Bone marrow (tissue), 2 donors: ENCODE results near the gene HSD3B1.
"Not testable (repeated sequence)": the region's sequence is repeated elsewhere in the genome, so short reads cannot be mapped to it uniquely, and the experiment has no call there.

Source experiments
- DNase-seq, 2 donors: peaks; one replicate each; lab custom pipeline; 2025; lab: John Stamatoyannopoulos, UW

HSD3B1 gene

GRCh38 chr1:119492763-119493162 lies 14.2 kb upstream of the HSD3B1 start:
- no peak for DNase-seq

DNA sequence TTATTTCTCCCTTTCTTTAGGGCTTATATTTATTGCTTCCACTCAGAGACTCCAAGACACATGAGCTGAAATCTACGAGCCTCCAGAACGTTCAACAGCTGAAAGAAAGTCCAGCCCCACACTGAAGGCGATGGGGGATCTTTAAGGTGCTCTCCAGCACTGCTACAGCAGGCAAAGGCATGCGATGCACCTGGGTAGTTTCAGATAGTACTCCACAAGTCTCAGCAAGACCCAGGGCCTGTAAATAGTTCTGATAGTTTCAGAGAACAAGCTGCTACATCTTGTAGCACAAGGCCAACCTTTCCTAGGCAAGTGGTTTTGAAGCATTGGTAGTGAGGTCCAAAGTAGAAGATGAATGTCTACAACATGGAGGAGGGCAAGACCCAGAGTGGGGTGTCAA lies 2.2 kb upstream of the HSD3B1 start:
- no peak for DNase-seq

GRCh38 chr1:119510046-119510445 lies 3.0 kb downstream of the HSD3B1 start:
- no peak for DNase-seq

DNA sequence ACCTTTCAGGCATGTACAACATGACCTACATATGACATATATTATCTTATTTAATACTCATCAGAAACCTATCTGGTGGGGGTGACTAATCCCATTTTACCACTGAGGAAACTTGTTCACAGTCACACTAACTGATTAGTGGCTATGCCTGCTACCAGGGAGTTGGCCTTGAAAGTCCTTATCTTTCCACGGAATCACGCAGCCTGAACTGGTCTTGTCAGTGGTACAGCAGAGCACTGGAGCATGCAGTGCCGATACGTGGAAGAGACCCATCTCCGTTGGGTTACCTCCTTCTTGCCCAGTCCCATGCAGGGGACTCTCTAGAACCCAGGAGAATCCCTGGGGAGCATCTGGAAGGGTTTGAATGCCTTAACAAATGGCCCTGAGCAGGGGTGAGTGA lies 8.2 kb downstream of the HSD3B1 start:
- no peak for DNase-seq

DNA sequence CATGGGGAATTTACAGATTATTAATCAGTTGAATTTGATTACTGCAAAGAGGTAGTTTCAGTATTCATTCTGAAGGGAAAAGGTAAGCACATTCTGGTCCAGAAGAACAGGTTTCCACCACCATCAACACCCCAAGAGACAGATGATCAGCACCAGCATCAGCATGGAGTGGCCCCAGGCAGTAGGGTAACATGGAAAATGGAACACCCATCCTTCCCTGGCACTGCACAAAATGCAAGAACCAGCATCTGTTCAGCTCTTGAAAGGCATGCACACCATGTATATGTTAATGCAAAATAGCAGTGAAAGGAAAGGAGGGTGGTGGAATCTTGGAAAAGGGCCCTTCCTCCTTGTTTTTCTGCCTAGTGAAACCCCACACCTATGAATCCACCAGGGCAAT lies 9.2 kb downstream of the HSD3B1 start:
- DNase-seq, result no peak

- DNase-seq, result no peak
Observed at GRCh38 chr1:119516680-119517079, 9.7 kb downstream of the HSD3B1 start.

- not testable (repeated sequence) for DNase-seq
Observed at GRCh38 chr1:119517667-119518066, 10.7 kb downstream of the HSD3B1 start.

- no peak for DNase-seq
Observed at GRCh38 chr1:119531606-119532323, 24.8 kb downstream of the HSD3B1 start.

- no peak for DNase-seq
Observed at GRCh38 chr1:119532324-119532910, 25.4 kb downstream of the HSD3B1 start.

GRCh38 chr1:119535381-119535780 lies 28.4 kb downstream of the HSD3B1 start:
- no peak for DNase-seq

- no peak for DNase-seq
Observed at GRCh38 chr1:119537966-119538365, 31.0 kb downstream of the HSD3B1 start.

GRCh38 chr1:119539636-119540035 lies 32.6 kb downstream of the HSD3B1 start:
- no peak for DNase-seq

DNA sequence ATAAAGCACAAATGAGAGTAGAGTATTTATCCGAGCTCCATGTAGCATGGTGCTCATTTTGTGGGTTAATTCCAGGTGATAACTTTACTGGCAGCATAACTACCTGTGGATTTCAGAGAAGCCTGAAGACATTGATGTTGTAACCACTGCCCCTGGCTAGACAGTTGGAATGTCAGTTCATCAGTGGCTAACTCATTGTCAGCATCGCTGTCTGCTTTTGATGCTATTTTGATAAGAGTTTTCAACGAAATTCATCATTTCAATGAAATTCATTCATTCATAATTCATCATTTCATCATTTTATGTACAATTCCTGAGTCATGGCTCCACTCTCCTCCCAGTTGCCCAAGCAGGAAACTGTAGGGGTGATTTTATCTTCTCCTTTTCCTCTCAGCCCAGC lies 34.4 kb downstream of the HSD3B1 start:
- no peak for DNase-seq

- DNase-seq, result no peak
Observed at GRCh38 chr1:119542492-119542946, 35.5 kb downstream of the HSD3B1 start.

DNA sequence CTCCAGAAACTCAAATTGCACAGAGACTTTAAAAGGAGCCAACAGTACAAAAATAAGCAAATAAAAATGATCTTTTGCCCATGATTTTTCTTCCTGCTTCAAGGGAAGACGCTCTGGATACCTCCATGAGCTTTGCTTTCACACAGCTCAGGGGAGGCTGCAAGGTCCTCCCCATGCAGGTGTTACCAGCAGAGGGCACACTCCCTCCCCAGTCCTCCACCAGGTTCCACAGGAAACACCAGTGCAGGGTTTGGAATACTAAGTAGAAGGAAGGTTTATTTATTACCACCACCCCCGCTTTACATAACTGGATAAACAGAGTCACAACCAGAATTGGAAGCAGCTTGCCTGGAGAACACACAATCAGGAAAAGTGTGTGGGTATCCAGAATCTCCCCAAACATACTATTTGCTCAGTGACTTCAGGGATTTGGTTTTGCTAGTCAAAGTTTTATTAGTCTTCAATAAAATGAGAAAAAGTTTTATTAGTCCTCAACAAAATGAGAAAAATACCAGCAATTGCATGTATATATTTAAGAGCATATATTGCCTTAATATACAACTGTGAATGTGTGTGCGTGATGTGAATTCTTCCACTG lies 37.3 kb downstream of the HSD3B1 start:
- DNase-seq, result no peak

GRCh38 chr1:119546641-119547040 lies 39.6 kb downstream of the HSD3B1 start:
- DNase-seq, result no peak

- DNase-seq, result no peak
Observed at GRCh38 chr1:119547306-119547705, 40.3 kb downstream of the HSD3B1 start.

DNA sequence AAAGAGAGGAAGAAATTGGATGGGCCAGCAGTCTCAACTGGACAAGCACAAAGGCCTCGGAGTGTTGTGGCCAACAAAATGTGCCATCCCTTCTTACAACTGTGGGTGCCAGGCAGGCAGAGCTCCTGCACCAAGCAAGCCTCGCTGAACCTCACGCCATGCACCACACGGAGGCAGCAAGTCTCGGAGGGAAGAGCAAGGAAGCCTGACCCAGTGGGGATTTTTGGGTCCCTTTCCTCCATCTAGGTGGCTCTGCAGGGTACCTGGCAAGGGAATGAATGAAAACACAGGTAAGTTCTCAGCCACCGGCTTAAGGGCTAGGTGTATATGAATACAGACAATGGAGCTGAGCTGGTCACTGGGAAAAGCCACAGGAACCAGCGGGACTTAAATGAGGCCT lies 40.8 kb downstream of the HSD3B1 start:
- no peak for DNase-seq

DNA sequence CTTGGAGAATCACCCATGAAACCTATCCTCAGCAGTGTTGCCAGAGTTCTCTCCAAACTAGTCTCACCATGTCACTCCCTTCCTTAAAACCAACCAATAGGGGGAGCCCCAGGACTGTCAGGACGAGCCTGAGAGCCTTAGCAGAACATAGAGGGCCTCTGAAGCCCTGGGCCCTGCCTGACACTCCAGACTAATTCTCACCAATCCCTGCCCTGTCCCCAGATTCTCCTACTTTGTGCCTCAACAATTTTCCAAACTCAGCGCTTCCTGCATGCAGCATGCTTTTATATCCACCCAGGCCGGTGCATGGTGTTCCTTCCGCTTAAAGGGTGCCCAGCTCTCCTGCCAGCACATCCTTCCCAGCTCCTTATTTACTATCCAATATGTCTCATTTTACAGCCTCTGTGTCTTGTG lies 42.7 kb downstream of the HSD3B1 start:
- DNase-seq, result peak; percentile 10 to 20

DNA sequence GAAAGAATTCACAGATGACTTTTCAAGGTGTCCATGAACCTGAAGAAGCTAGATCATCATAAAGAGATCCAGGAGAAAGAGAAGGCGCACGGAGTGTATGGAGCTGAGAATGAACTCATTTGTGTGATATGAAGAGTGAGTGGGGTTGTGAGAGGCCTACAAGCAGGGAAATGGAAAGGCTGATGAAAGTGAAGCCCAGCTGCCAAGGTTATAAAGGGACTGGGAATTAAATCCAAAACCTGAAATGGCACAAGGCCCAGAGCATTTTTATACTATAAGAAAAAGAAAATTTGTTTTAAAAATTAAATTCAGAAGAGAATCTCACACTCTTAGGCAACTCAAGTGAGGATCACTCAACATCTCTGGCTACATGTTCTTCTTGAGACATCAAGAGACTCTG lies 43.4 kb downstream of the HSD3B1 start:
- DNase-seq, result no peak

DNA sequence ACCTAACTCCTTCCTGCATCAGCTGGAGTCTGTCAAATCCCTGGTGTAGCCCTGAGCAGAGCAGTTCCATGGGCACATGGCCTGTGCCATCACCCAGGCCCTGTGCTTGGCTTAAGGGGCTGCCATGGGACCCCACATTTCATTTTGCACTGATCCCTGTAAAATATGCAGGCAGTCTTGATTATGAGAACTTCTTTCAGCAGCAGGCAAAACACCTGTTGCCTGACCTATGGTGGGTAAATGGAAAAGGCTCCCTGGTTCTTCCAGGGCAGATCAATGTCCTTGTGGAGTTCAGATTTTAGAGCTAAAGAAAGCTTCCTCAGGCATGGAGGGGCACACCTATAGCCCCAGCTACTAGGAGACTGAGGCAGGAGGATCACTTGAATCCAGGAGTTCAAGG lies 44.2 kb downstream of the HSD3B1 start:
- DNase-seq, result no peak

DNA sequence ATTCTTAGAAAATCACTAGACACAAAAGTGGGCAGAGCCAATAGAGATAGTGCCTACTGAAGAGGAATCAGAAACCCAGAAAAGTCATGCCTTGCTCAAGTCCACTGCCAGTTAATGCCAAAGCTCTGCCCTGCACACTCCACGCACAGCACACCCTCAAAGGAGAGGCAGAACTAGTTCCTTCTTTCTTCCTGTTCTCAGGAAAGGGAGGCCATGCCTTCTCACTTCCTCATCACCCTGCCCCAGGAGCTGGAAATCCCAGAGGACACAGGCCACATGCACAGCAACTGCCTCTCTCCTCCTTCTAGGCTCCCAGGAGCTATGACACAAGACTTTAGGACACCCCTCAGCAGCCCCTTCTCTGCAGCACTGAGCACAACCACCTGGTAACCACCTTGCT lies 45.6 kb downstream of the HSD3B1 start:
- DNase-seq, result not testable (repeated sequence)

- not testable (repeated sequence) for DNase-seq
Observed at GRCh38 chr1:119553302-119554071, 46.5 kb downstream of the HSD3B1 start.
